Endothelial cell of umbilical vein (primary cell): ENCODE data around the gene OSBPL1A. TPM values are rescaled to one million over a fixed set of nuclear protein-coding genes. Genes with fewer than 3 reads are reported as not detected.

Experiments
- BruUV-seq: library from RNA; stranded (reverse); fragments of 400-500 nt; replicated peaks from 2 replicates; lab custom pipeline; 2021; lab: Mats Ljungman, UMichigan
- CTCF ChIA-PET: fragments of 300-600, 350-600 bp; sonication (Branson Sonifier 250); formaldehyde crosslinking; loops from one replicate; lab custom pipeline; 2021; ENCODE audit warnings: antibody characterized with exemption, inconsistent platforms; lab: Charles Lee
- POLR2A ChIA-PET: fragments of 300-600, 350-600 bp; sonication (Branson Sonifier 250); formaldehyde crosslinking; loops from one replicate; lab custom pipeline; 2021; ENCODE audit warnings: antibody characterized with exemption, inconsistent platforms; lab: Charles Lee
- DNase-seq: peaks from one replicate; pipeline ENCODE4 v3.0.0-alpha.2; 2011; ENCODE audit warnings: low read depth, low spot score
- FAIRE-seq: peaks from 2 replicates; lab custom pipeline; 2011; peaks lifted over from hg19 to GRCh38; lab: Jason Lieb, UNC
- H2AFZ ChIP-seq: 2 replicates; pipeline ENCODE4 v1.6.0; 2012; ENCODE audit warnings: low read depth, low read length, control low read depth, inconsistent platforms
- H3K27ac ChIP-seq: 2 replicates; pipeline ENCODE4 v1.5.1; 2011; ENCODE audit warnings: low read depth, mild to moderate bottlenecking, control low read depth, low read length, moderate library complexity; ENCODE audit not compliant: insufficient read depth
- H3K27me3 ChIP-seq, 2 experiments: 2 replicates each; pipeline versions ENCODE4 v1.6.0 to v1.6.1; 2011; ENCODE audit warnings: low read length in 2 of 2, mixed read lengths in 1 of 2; ENCODE audit not compliant: control insufficient read depth in 2 of 2, insufficient read depth in 2 of 2
- H3K36me3 ChIP-seq, 2 experiments: 2 replicates in 1 of 2; 3 replicates in 1 of 2; pipeline ENCODE4 v1.5.1; 2011; ENCODE audit warnings: low read length in 2 of 2, mild to moderate bottlenecking in 1 of 2, moderate library complexity in 1 of 2; ENCODE audit not compliant: control insufficient read depth in 2 of 2, insufficient read depth in 2 of 2; ENCODE audit errors: extremely low read depth in 1 of 2
- H3K4me1 ChIP-seq: 3 replicates; pipeline ENCODE4 v1.5.1; 2011; ENCODE audit warnings: mild to moderate bottlenecking, low read length; ENCODE audit not compliant: control insufficient read depth, insufficient read depth; ENCODE audit errors: extremely low read depth
- H3K4me2 ChIP-seq: 2 replicates; pipeline ENCODE4 v1.6.1; 2011; ENCODE audit warnings: low read length, control low read depth, mixed read lengths; ENCODE audit not compliant: insufficient read depth
- H3K4me3 ChIP-seq, 3 experiments: fragments of 200-600 bp in 1 of 3; sonication (generic), shearing (Covaris generic) in 1 of 3; replicated peaks in 1 of 3; 2 replicates each; pipeline ENCODE4 v1.5.1; 2011 to 2016; ENCODE audit warnings: control low read depth in 3 of 3, low read length in 3 of 3, mild to moderate bottlenecking in 2 of 3, inconsistent platforms in 1 of 3, low read depth in 1 of 3, moderate library complexity in 1 of 3; ENCODE audit not compliant: insufficient read depth in 1 of 3
- H3K79me2 ChIP-seq: 2 replicates; pipeline ENCODE4 v1.6.0; 2012; ENCODE audit warnings: low read length, inconsistent platforms; ENCODE audit not compliant: control insufficient read depth, insufficient read depth
- H3K9ac ChIP-seq: replicated peaks from 2 replicates; pipeline ENCODE3; 2011; ENCODE audit warnings: low read length, control low read depth; ENCODE audit not compliant: insufficient read depth; ENCODE audit errors: extremely low read depth
- H3K9me1 ChIP-seq: replicated peaks from 3 replicates; pipeline ENCODE4 v1.6.0; 2011; ENCODE audit warnings: mild to moderate bottlenecking, low read length; ENCODE audit not compliant: control insufficient read depth, insufficient read depth; ENCODE audit errors: extremely low read depth
- H3K9me3 ChIP-seq: replicated peaks from 2 replicates; pipeline ENCODE4 v1.5.1; 2012; ENCODE audit warnings: low read length, inconsistent platforms; ENCODE audit not compliant: control insufficient read depth, insufficient read depth
- H4K20me1 ChIP-seq: replicated peaks from 2 replicates; pipeline ENCODE3; 2011; ENCODE audit warnings: mild to moderate bottlenecking, low read length; ENCODE audit not compliant: control insufficient read depth, insufficient read depth; ENCODE audit errors: extremely low read depth
- CTCF ChIP-seq, 2 donors: IDR thresholded peaks; 1 replicate in 1 of 2; 2 replicates in 1 of 2; pipeline ENCODE4 v1.5.1; 2011; ENCODE audit warnings: low read length in 2 of 2, mild to moderate bottlenecking in 2 of 2, moderate library complexity in 2 of 2, control low read depth in 1 of 2, inconsistent platforms in 1 of 2, low read depth in 1 of 2; ENCODE audit not compliant: insufficient read depth in 1 of 2; ENCODE audit errors: extremely low read depth in 1 of 2
- EZH2 ChIP-seq: IDR thresholded peaks from 2 replicates; pipeline ENCODE4 v1.6.1; 2012; ENCODE audit warnings: borderline replicate concordance, low read depth, mild to moderate bottlenecking, moderate library complexity, low read length, inconsistent platforms; ENCODE audit not compliant: severe bottlenecking
- FOS ChIP-seq: IDR thresholded peaks from 2 replicates; pipeline ENCODE4 v1.6.1; 2011; ENCODE audit warnings: mild to moderate bottlenecking, low read length, moderate library complexity, borderline replicate concordance; ENCODE audit not compliant: insufficient read depth
- GATA2 ChIP-seq: IDR thresholded peaks from 2 replicates; pipeline ENCODE4 v1.7.0; 2011; ENCODE audit warnings: low read depth, mild to moderate bottlenecking, moderate library complexity, mixed read lengths, low read length; ENCODE audit not compliant: insufficient read length, insufficient read depth
- JUN ChIP-seq: IDR thresholded peaks from 2 replicates; pipeline ENCODE4 v1.6.1; 2011; ENCODE audit warnings: borderline replicate concordance, low read depth; ENCODE audit not compliant: insufficient read length, insufficient read depth
- MAX ChIP-seq: IDR thresholded peaks from 2 replicates; pipeline ENCODE4 v1.6.1; 2011; ENCODE audit not compliant: insufficient read depth, insufficient read length
- MYC ChIP-seq: IDR thresholded peaks from one replicate; pipeline ENCODE4 v1.6.1; 2011; ENCODE audit warnings: mild to moderate bottlenecking, low read depth, low read length
- POLR2A ChIP-seq: IDR thresholded peaks from 2 replicates; pipeline ENCODE4 v1.6.1; 2012; ENCODE audit warnings: low read depth, mild to moderate bottlenecking, control low read depth, low read length
- POLR2AphosphoS5 ChIP-seq: IDR thresholded peaks from 2 replicates; pipeline ENCODE4 v1.6.1; 2012; ENCODE audit warnings: low read depth, mild to moderate bottlenecking, control low read depth, low read length, moderate library complexity; ENCODE audit not compliant: insufficient read depth
- dilution Hi-C: fragments of 300-500 bp; cut with MboI; formaldehyde crosslinking; loops from one replicate; pipeline ENCODE4 v1.15.0; 2019; ENCODE audit warnings: low sequenced_read_pairs; ENCODE audit not compliant: extremely low pct_ligation_motif_present
- intact Hi-C: fragments of 100-400 bp; cut with micrococcal nuclease; formaldehyde crosslinking; loops from one replicate; pipeline ENCODE4 v1.10.0; 2022
- polyA plus RNA-seq, 4 experiments: library from polyadenylated mRNA; depleted of rRNA in 3 of 4; stranded (reverse) in 3 of 4; unstranded in 1 of 4; fragments of >200 nt; gene quantifications; 2 replicates each; pipeline versions ENCODE4 v1.2.1 to v1.2.3, GENCODE V29; 2011 to 2012; ENCODE audit warnings: missing spikeins in 1 of 4
- total RNA-seq: library from RNA; stranded (reverse); gene quantifications from 2 replicates; pipeline ENCODE4 v1.2.3, GENCODE V29; 2021

OSBPL1A gene
- total and polyA plus RNA-seq, 2 donors (not counting 3 experiments of a cell fraction or from before 2014, with no cell fraction given): 6.4 to 16.5 TPM

- dilution Hi-C loops: no loop called here
Observed at GRCh38 chr18:24209558-24209957, 188.1 kb downstream of the OSBPL1A start.

GRCh38 chr18:24208270-24209035 is 189.2 kb downstream of the OSBPL1A start:
- H2AFZ ChIP-seq: no peak overlapping the region
- ChIA-PET CTCF (interaction anchor here (1.4 to 2.7 kb wide), 2 partner anchors 10 to 32 kb away, joined by 4 to 10 read pairs; no protein-coding TSS in a partner anchor), POLR2A (no interaction called here)
- H3K9me1 ChIP-seq: no peaks in the 10 kb centered on the region
- DNase-seq (no peak), FAIRE-seq (no peak)
- no peak overlapping the region for H3K9ac ChIP-seq
- H3K9me3 ChIP-seq: no peaks in the 10 kb centered on the region
- no peak for TF ChIP-seq GATA2
- no peak for TF ChIP-seq JUN
- no peak for TF ChIP-seq CTCF (IDR thresholded peaks at IDR 0.05; ENCODE audit: extremely low read depth in 1 of 2, insufficient read depth in 1 of 2, low read depth in 1 of 2, low read length in 2 of 2)
- TF ChIP-seq FOS: no peak
- no peak for TF ChIP-seq MAX
- TF ChIP-seq EZH2: no peak
- no peak for TF ChIP-seq POLR2A
- no peak for TF ChIP-seq MYC
- TF ChIP-seq POLR2AphosphoS5: no peak
- intact Hi-C loops: no loop called here
- H3K4me3 ChIP-seq: no peak overlapping the region
- H4K20me1 ChIP-seq: no peaks in the 10 kb centered on the region
- H3K79me2 ChIP-seq: no peaks in the 10 kb centered on the region
- H3K4me1 ChIP-seq: no peaks in the 10 kb centered on the region
- no peaks in the 10 kb centered on the region for H3K27me3 ChIP-seq
- dilution Hi-C loops: no loop called here
- H3K27ac ChIP-seq: no peak overlapping the region
- H3K36me3 ChIP-seq: no peaks in the 10 kb centered on the region
- BruUV-seq: no TSS peak
- H3K4me2 ChIP-seq: no peak overlapping the region

More at GRCh38 chr18:24209558-24209957, 188.1 kb downstream of the OSBPL1A start:
- DNase-seq (no peak), FAIRE-seq (no peak)
- ChIA-PET POLR2A (no interaction called here), CTCF (no interaction called here)
- BruUV-seq: no TSS peak
- no peak overlapping the region for H3K4me2 ChIP-seq
- H2AFZ ChIP-seq: no peak overlapping the region
- H4K20me1 ChIP-seq: no peaks in the 10 kb centered on the region
- intact Hi-C loops: no loop called here
- no peaks in the 10 kb centered on the region for H3K9me3 ChIP-seq
- H3K9ac ChIP-seq: no peak overlapping the region
- H3K4me3 ChIP-seq: no peak overlapping the region
- peaks cover under 1% of the 10 kb centered on the region for H3K4me1 ChIP-seq
- no peak overlapping the region for H3K27ac ChIP-seq
- no peaks in the 10 kb centered on the region for H3K27me3 ChIP-seq
- no peak for TF ChIP-seq POLR2AphosphoS5
- H3K36me3 ChIP-seq: no peaks in the 10 kb centered on the region
- no peaks in the 10 kb centered on the region for H3K79me2 ChIP-seq
- H3K9me1 ChIP-seq: no peaks in the 10 kb centered on the region
